ENCODE results near the gene PPP1R15A.

DNA sequence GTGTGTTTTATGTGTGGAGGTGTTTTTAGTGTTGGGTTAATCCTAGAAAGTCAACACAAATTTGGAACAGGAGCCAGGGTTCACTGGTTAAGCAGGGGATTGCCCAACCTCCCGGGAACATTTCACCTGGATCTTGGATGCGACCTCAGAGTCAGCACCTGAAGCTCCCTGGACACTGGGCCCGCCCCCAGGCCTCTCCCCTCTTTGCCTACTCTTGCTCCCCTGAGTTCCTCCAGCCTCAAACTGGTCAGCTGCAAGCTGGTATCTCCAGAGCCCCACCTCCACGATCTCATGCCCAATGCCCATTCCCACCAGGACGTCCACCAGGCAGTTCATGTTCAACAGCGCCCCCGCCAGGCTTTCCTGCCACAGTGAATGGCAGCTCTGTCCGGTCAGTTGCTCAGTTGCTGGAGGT is 45.6 kb upstream of the PPP1R15A start:
- TF ChIP-seq, protein P1, sequence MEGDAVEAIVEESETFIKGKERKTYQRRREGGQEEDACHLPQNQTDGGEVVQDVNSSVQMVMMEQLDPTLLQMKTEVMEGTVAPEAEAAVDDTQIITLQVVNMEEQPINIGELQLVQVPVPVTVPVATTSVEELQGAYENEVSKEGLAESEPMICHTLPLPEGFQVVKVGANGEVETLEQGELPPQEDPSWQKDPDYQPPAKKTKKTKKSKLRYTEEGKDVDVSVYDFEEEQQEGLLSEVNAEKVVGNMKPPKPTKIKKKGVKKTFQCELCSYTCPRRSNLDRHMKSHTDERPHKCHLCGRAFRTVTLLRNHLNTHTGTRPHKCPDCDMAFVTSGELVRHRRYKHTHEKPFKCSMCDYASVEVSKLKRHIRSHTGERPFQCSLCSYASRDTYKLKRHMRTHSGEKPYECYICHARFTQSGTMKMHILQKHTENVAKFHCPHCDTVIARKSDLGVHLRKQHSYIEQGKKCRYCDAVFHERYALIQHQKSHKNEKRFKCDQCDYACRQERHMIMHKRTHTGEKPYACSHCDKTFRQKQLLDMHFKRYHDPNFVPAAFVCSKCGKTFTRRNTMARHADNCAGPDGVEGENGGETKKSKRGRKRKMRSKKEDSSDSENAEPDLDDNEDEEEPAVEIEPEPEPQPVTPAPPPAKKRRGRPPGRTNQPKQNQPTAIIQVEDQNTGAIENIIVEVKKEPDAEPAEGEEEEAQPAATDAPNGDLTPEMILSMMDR (IDR thresholded peaks at IDR 0.05; ENCODE audit: insufficient read depth, low read length, poor library complexity, severe bottlenecking) = peak; percentile 13
- no peak for TF ChIP-seq EZH2phosphoT487 (conservative IDR thresholded peaks at IDR 0.05; ENCODE audit: low read length)
